Endothelial cell of umbilical vein (primary cell): ENCODE measurements around the gene TAS1R3.
A peak's percentile ranks its signal among the peaks of the same experiment; 100 is the strongest.

ENCODE experiments used
- TF ChIP-seq, protein P1 (sequence below), 2 donors: IDR thresholded peaks; 1 replicate in 1 of 2; 2 replicates in 1 of 2; pipeline ENCODE4 v1.5.1; 2011; ENCODE audit warnings: low read length in 2 of 2, mild to moderate bottlenecking in 2 of 2, moderate library complexity in 2 of 2, control low read depth in 1 of 2, inconsistent platforms in 1 of 2, low read depth in 1 of 2; ENCODE audit not compliant: insufficient read depth in 1 of 2; ENCODE audit errors: extremely low read depth in 1 of 2
- TF ChIP-seq, protein P2 (sequence below): IDR thresholded peaks from 2 replicates; pipeline ENCODE4 v1.6.1; 2011; ENCODE audit not compliant: insufficient read depth, insufficient read length

DNA sequence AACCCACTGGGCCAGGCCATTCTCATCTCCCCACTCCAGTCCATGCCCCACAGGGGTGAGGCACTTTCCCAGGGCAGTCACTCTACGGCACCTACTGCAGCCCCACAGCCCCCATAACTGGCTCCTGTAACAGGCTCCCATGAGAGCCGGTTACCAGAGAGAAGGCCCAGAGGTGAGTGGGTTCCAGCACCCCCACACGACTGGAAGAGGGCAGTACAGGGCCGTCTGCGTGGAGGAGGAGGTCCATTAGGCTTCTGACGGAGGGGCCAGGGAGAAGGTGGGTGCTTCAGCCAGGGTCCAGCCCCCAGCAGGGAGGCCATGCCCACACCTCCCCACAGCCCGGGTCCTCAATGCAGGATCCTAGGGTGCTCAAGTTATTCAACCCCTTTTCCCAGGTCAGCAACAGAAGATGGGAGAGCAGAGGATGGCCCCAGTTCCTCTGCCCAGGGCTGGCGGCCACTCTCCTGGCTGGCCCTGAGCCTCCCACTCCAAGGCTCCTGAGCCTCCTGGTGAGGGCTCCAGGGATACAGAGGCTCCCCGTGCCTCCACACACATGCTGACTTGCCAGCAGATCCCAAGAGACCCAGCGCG, 24.9 kb upstream of the TAS1R3 start:
- TF ChIP-seq, protein P1, sequence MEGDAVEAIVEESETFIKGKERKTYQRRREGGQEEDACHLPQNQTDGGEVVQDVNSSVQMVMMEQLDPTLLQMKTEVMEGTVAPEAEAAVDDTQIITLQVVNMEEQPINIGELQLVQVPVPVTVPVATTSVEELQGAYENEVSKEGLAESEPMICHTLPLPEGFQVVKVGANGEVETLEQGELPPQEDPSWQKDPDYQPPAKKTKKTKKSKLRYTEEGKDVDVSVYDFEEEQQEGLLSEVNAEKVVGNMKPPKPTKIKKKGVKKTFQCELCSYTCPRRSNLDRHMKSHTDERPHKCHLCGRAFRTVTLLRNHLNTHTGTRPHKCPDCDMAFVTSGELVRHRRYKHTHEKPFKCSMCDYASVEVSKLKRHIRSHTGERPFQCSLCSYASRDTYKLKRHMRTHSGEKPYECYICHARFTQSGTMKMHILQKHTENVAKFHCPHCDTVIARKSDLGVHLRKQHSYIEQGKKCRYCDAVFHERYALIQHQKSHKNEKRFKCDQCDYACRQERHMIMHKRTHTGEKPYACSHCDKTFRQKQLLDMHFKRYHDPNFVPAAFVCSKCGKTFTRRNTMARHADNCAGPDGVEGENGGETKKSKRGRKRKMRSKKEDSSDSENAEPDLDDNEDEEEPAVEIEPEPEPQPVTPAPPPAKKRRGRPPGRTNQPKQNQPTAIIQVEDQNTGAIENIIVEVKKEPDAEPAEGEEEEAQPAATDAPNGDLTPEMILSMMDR (IDR thresholded peaks at IDR 0.05; ENCODE audit: extremely low read depth in 1 of 2, insufficient read depth in 1 of 2, low read depth in 1 of 2, low read length in 2 of 2) = peak in 1 of 2 donors; percentile 10
- TF ChIP-seq, protein P2, sequence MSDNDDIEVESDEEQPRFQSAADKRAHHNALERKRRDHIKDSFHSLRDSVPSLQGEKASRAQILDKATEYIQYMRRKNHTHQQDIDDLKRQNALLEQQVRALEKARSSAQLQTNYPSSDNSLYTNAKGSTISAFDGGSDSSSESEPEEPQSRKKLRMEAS = no peak
